ENCODE measurements around the gene RFX5. TPM values are rescaled to one million over a fixed set of nuclear protein-coding genes. Genes with fewer than 3 reads are reported as not detected.

RFX5 gene
- total and polyA plus RNA-seq, 9 of the 15 experiments (the other 6 are each of a cell fraction or from before 2014, with no cell fraction given), result 3.8 to 48.2 (median 32.2) TPM

GRCh38 chr1:151327223-151327902 lies 19.7 kb downstream of the RFX5 start, which contains the start of gene PI4KB:
Gene PI4KB (minus strand): TSS chr1:151327416. CDS start chr1:151316481, 10,935 bp downstream.
- Histone ChIP-seq H2AFZ (ENCODE audit: low read depth, low read length) (peak within 1 kb of the TSS; percentile 97), H3K4me3 (peak within 1 kb of the TSS; percentile 55), H4K20me1 (replicated peaks; ENCODE audit: control insufficient read depth, insufficient read depth, low read length) (0 out of 2 replicates have a peak, but pooled peaks cover 5% of the 10 kb centered on the region), H3K4me2 (ENCODE audit: insufficient read depth, low read length) (peak within 1 kb of the TSS; percentile 97), H3K27me3 (ENCODE audit: control insufficient read depth in 2 of 2, insufficient read depth in 2 of 2, low read length in 2 of 2) (no peaks in the 10 kb centered on the region), H3K9me3 (replicated peaks; ENCODE audit: control insufficient read depth, insufficient read depth, low read depth, low read length) (no peaks in the 10 kb centered on the region), H3K79me2 (ENCODE audit: control insufficient read depth, insufficient read depth, low read length) (peaks cover 34% of the 10 kb centered on the region), H3K9ac (ENCODE audit: insufficient read depth in 1 of 2, low read depth in 2 of 2, low read length in 2 of 2) (peak within 1 kb of the TSS; percentile 72 to 94), H3K9me1 (ENCODE audit: control insufficient read depth, insufficient read depth, low read length) (no peaks in the 10 kb centered on the region), H3K4me1 (replicated peaks in 1 of 2; ENCODE audit: control insufficient read depth in 2 of 2, insufficient read depth in 2 of 2, low read length in 2 of 2) (peaks cover 3 to 29% of the 10 kb centered on the region in 2 experiments; a peak in 3 of 5 replicates), H3K36me3 (ENCODE audit: control insufficient read depth, insufficient read depth, low read length) (peaks cover 21% of the 10 kb centered on the region), H3K27ac (ENCODE audit: extremely low read depth, low read depth, low read length) (peak within 1 kb of the TSS; percentile 86)
- ChIA-PET CTCF (ENCODE audit: low intra/inter-chr PET ratio) (no interaction called here), POLR2A (interaction anchor here (0.7 to 12.6 kb wide), 15 partner anchors 9 to 439 kb away, joined by 3 to 156 read pairs (median 6); partner anchors contain the start of genes PSMB4 and RFX5)
- peak; percentile 97 for FAIRE-seq
- DNase-seq (ENCODE audit: extremely low read depth in 1 of 4, low spot score in 3 of 4), result peak; percentile 93 to 98 (median 96)
- under 1% methylated on average over 37 of the region's 40 CpGs for WGBS (ENCODE audit: insufficient coverage, low coverage, missing lambda C conversion rate)
- peak; percentile 92 for ATAC-seq
- intact Hi-C loops (cut with micrococcal nuclease), result loop anchor here (1.0 kb wide), 1 partner anchor 16 kb away; no protein-coding TSS in a partner anchor
- in situ Hi-C loops (cut with MboI), result no loop called here
- BruUV-seq (replicated peaks), result no TSS peak
- TF ChIP-seq CREB3L1 (IDR thresholded peaks at IDR 0.05; ENCODE audit: borderline replicate concordance, low read depth) (0 out of 2 replicates have a peak, but pooled peaks have one; percentile 16), ZBTB8A (IDR thresholded peaks at IDR 0.05; ENCODE audit: partially characterized antibody) (no peak), DMBX1 (CRISPR knock-in tag; IDR thresholded peaks at IDR 0.05; ENCODE audit: borderline replicate concordance) (peak; percentile 22; the same call in 1 of the 2 replicates), POU5F1 (IDR thresholded peaks at IDR 0.05; ENCODE audit: borderline replicate concordance, low read depth, low read length, partially characterized antibody) (no peak), PHB2 (IDR thresholded peaks at IDR 0.05; ENCODE audit: low read depth) (no peak), MLX (CRISPR knock-in tag; conservative IDR thresholded peaks at IDR 0.05) (no peak), SAP30 (IDR thresholded peaks at IDR 0.05; ENCODE audit: borderline replicate concordance, insufficient read depth, low read depth, low read length, poor library complexity, severe bottlenecking) (peak; percentile 45), KDM5B (IDR thresholded peaks at IDR 0.05; ENCODE audit: insufficient replicate concordance, low read depth, low read length) (peak; percentile 62), TSC22D4 (tag; IDR thresholded peaks at IDR 0.05) (no peak), DACH1 (IDR thresholded peaks at IDR 0.05; ENCODE audit: partially characterized antibody) (peak; percentile 56), ZNF354B (CRISPR knock-in tag; IDR thresholded peaks at IDR 0.05) (no peak), FOS (IDR thresholded peaks at IDR 0.05; ENCODE audit: extremely low read depth, insufficient read length) (no peak), YY1 (IDR thresholded peaks at IDR 0.05; ENCODE audit: borderline replicate concordance in 1 of 3, control insufficient read depth in 1 of 3, extremely low read depth in 1 of 3, insufficient read depth in 3 of 3, insufficient read length in 1 of 3, insufficient replicate concordance in 2 of 3, low read depth in 1 of 3, low read length in 2 of 3) (peak in 2 of 3 experiments; percentile 66 to 68), POLR2A (conservative IDR thresholded peaks at IDR 0.05) (peak; percentile 82), SMAD1 (IDR thresholded peaks at IDR 0.05; ENCODE audit: low read depth, low read length, partially characterized antibody) (no peak), MNT (conservative IDR thresholded peaks at IDR 0.05) (peak; percentile 54 to 55), FOSL1 (tag; conservative IDR thresholded peaks at IDR 0.05) (0 out of 2 replicates have a peak, but pooled peaks have one; percentile 37)

All from K562 (cell line).